ENCODE measurements around the gene MAG.

GRCh38 chr19:35266520-35267352 is 25.2 kb upstream of the MAG start:
- TF ChIP-seq MEIS1 (CRISPR knock-in tag; IDR thresholded peaks at IDR 0.05; ENCODE audit: borderline replicate concordance) (no peak), TRAFD1 (CRISPR knock-in tag; IDR thresholded peaks at IDR 0.05; ENCODE audit: borderline replicate concordance) (no peak), CHD2 (IDR thresholded peaks at IDR 0.05; ENCODE audit: low read depth, low read length) (no peak), IKZF5 (CRISPR knock-in tag; IDR thresholded peaks at IDR 0.05) (no peak), TRIM22 (IDR thresholded peaks at IDR 0.05) (no peak), ERF (CRISPR knock-in tag; IDR thresholded peaks at IDR 0.05) (no peak), SMAD3 (CRISPR knock-in tag; IDR thresholded peaks at IDR 0.05) (no peak)
